OCI-M2 (cell line): ENCODE results near the gene ZNF24.

Source experiments
- DNase-seq: peaks from one replicate; lab custom pipeline; 2025; ENCODE audit not compliant: unreplicated experiment; lab: John Stamatoyannopoulos, UW

Gene ZNF24

DNA sequence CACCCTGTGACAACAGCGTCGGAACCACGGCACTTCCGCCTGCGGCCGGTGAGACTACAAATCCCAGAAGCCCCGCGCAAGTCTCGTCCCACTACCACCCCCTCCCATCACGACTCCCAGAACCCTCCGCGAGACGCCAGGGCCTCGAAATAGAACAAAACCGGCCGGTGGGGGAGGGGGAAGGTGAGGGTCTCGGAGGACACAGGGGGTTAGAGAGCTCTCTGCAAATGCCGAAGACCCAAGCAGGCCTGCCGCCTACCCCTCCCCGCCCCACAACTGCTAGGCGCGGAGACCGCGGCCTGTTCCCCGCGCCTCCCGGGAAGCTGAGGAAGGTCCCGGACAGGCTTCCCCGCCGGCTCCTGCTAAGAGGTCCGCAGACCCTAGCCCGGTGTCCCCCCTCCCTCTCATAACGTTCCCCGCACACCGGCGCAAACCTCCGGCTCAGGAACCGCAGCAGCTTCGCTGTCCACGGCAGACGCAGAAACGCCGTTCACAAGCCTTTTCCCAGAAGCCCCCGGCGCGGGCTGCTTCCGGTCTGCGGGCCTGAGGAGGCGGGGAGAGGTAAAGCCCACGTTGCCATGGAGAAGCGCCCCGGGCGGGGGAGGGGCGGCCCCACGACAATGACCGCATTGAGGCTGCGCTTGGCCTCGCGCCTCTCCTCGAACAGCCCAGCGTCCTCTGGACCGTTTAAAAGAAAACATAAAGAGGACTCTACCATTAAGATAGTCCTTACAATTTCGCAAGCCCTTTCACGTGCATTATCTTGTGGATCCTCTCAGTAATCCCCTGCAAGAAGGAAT is at the start of gene ZNF24:
Gene ZNF24 (minus strand): TSS at position 485 of the 800 bp plus-strand sequence. CDS start 3,770 bp downstream, outside the sequence.
- DNase-seq: peak; percentile 60

DNA sequence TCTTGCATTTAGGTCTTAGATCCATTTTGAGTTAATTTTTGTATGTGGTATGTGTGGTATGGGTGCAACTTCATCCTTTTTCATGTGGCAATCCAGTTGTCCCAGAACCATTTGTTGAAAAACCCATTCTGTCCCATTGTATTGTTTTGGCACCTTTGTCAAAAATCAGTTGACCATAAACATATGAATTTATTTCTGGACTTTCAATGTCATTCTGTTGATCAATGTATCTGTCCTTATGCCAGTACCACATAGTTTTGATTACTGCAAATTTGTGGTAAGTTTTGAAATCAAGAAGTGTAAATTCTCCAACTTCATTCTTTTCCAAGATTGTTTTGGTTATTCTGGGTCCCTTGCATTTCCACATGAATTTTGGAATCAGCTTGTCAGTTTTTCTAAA is 49.5 kb upstream of the ZNF24 start:
- no peak for DNase-seq

DNA sequence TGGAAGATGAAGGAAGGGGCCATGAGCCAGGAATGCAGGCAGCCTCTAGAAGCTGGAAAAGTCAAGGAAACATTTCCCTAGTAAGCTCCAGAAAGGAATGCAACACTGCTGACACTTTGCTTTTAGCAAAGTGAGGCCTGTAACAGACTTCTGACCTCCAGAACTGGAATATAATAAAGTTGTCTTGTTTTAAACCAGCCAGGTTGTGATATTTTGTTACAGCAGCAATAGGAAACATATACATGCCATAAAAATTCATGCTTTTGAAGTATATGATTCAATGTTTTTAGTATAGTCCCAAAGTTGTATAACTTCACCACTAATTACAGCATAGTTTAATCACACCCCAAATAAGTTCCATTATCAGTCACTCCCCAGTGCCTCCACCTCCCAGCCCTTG is 48.2 kb upstream of the ZNF24 start:
- DNase-seq: no peak

DNA sequence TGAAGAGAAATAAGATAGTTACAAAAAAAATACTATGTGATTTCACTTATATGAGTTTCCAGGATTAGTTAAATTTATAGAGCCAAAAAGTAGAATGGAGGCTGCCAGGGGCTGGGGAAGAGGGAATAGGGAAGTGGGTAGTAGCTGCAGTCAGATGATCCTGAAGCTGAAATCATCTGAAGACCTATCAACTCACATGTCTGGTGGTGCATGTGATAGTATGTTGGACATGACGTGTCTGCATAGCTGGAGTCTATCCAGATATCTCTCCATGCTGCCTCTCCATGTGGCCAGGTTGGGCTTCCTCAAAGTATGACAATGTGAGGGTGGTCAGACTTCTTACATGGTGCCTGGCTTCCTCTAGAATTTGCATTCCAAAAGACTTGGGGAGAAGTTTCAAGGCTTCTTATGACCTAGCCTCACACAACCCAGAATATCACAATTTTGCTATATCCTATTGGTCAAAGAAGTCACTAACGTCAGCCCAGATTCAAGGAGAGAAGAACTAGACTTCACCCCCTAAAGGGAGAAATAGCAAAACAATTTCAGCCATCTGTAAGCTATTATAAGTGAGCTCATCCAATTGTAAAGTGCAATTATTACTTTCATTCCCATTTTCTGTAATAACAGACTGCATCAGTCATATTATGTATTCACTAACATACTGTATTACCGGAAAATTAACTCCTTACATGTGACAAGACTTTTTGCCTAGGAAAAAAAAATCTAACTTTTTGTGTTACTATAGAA is 46.9 kb upstream of the ZNF24 start:
- no peak for DNase-seq

DNA sequence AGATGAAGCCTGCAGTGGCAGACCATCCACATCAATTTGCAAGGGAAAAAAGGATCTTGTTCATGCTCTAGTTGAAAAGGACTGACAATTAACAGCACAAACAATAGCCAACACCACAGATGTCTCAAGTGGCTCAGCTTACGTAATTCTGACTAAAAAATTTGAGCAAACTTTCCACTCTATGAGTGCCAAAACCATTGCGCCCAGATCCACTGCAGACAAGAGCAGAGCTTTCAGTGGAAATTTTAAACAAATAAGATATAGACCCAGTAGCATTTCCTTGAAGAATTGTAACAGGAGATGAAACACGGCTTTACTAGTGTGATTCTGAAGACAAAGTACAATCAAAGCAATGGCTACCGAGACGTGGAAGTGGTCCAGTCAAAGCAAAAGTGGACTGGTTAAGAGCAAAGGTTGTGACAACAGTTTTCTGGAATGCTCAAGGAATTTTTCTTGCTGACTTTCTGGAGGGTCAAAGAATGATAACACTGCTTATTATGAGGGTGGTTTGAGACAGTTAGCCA is 44.9 kb upstream of the ZNF24 start:
- DNase-seq: no peak

DNA sequence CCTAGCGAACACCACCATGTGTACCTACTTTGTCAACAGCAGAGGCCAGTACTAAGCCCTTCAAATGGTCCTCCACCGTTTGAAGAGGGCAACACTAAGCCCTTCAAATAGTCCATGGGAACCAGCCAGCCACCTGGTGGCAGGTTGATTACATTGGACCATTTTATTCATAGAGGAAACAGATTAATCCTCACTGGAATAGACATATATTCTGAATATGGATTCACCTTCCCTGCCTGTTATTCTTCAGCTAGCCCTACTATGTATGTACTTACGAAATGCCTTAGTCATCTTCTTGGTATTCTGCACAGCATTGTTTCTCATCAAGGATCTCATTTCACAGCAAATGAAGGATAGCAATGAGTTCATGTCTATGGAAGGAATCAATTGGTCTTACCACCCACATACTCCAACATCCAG is 42.9 kb upstream of the ZNF24 start:
- DNase-seq: no peak

DNA sequence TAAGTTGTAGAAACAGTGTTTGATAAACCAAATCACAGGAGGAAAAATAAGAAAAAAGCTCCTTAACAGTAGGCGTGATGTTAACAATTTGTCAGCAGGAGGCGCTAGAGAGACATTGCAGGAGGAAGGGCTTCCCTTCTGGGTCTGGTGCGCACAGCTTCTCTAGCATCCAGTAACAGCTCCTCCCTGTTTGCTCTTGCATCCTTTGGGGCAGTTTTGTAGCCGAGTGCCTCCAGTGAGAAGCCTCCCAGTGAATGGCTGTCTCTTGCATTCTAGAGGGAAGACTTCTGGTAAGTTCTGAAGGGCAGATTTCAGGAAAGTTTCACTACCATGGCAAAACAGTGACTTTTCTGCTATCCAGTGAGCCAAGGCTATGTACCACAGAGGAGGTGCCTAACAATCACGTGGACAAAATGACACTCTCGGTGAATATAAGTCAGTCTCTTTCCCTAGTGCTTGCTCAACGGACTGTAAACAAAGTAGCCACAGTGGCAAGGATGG is 42.4 kb upstream of the ZNF24 start:
- DNase-seq: no peak

DNA sequence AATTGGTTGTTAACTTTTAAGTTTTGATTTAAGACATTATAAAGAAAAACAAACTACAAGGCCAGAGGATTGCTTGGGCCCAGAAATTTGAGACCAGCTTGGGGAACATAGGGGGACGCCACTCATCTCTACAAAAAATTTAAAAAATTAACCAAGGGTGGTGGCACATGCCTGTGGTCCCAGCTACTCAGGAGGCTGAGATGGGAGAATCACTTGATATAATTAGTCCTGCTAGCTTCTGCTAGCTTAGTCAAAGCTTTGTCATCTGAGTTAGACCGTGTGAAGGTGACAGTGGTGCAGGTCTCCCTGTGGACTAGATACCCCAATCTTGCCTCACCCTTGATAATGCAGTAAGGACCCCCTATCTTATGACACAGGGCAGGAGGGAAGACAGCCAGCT is 38.9 kb upstream of the ZNF24 start:
- DNase-seq: no peak

DNA sequence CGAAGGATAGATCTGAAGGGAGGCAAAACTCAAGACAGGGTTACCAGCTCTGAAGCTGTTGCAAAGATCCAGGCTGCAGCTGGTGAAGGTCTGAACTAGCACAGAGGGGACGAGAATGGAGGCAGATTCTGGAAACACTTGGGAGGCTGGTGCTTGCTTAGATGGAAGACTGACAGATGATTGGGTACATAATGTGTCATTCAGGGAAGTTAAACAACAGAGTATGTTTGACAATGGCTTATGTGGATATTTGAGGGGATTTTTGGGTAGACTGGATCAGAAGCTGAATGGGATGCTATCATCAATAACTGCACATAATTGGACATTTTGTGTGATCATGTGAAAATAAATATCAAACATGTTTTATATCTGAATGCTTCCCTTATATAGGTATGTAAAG is 35.2 kb upstream of the ZNF24 start:
- no peak for DNase-seq

DNA sequence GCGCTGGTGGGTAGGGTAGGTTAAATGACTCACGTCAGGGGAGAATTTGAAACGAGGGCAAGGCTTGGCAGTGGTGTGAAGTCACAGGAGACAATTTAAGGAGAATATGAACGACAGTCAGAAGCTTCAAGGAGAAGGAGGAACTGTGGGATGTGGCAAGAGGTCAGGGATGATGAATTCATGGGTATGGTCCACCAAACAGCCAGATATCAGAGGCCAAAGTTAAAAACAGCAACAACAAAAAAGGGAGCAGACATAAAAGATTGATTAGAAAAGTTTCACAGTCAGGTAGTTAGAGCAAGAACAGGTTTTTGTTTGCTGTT is 34.3 kb upstream of the ZNF24 start:
- no peak for DNase-seq

DNA sequence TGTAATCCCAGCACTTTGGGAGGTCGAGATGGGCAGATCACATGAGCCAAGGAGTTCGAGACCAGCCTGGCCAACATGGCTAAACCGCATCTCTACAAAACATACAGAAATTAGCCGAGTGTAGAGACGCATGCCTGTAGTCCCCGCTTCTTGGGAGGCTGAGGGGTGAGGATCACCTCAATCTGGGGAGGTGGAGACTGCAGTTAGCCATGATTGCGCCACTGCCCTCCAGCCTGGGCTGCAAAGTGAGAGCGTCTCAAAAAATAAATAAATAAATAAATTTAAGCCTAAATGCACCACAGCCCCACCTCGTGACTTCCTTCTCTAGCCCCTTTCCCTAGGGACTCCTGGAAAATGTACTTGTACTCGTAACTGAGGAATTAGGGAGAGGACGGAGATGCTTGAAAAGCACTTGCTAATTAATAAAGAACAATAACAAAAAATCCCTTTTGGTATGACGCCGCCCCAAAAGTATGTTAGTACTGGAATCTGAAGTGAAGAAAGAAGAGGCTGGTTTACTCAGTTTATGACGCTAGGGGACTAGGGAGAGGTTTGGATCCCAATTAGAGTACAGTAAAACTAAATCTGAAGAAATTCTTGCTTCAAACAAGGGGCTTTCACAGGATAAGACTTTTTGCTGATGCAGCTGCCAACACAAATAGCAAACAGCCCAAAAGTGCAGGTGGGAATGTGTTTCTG is 33.8 kb upstream of the ZNF24 start:
- no peak for DNase-seq

DNA sequence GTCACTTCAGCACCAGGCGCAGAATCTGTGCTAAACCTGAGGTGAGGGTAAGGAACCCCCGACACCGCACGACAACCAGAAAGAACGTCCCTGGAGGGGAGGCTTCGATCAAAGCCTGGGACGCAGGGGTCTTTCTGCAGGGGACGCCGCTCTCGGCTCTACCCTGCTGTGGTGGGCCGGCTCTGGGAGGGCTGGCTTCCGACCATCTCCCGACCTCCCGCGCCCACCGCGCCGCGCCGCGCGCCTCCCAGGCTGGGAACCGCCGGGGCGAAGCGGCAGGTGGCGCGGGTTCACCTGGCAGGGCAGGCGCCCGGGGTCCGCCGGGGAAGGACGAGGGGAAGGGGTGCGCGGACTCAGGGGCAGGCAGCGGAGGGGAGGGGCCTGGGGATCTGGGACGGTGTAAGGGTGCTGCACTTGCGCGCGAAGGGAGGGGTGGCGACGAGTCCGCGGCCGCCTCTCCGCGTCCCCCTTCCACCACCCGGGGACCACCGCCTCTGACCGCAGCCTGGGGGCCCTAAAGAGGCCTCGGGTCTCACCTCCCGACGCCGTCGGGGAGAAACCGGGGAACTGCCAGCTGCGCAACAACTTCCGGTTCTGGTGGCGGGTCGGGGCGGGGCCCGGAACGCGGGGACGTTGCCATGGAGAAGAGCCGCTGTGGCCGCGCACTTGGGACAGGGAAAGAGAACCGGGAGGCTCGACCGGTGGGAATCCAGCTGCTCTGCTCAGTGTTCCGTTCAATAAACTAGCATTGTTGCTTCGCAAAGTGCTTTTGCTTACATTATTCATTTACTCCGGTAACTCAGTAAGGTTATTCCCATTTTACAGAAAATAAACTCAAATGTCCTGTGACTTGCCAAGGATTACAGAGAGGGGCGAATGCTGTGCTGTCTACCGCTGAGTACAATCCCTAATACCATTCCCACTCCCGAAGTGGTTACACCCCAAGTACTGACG is 32.8 kb upstream of the ZNF24 start, which contains the start of gene ZNF396:
Gene ZNF396 (minus strand): TSS at position 596 of the 954 bp plus-strand sequence. CDS start 3,045 bp downstream, outside the sequence.
- no peak for DNase-seq

DNA sequence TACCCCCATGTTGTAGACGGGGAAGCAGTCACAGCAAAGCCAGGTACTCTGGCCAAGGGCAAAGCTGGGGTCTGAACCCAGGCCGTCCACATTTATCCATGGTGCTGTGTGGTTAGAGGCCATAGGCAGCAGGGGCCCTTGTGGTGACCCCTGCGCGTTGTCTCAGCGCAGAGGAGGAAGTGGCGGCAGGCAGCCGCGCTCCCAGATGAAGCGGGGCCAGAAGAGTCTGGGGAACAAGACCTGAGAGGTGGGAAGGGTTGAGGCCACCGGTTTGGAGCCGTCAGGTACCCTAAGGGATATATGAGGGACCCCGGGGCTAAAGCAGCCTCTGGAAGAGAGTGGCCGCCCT is 32.1 kb upstream of the ZNF24 start:
- no peak for DNase-seq

DNA sequence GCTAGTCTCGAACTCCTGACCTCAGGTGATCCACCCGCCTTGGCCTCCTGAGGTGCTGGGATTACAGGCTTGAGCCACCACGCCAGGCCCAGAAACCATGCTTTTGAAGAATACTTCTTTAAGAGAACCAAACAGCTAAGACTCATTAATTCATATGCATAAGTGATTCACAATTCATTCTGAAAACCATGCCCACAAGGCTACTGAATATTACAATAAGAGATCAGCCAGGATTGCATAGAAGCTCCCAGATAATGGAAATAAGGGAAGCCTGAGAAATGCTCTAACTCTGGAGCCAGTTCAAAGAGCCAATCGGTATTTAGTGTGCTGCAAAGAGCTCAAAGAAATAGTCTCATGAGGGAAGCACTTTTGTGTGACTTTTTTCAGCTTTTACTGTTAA is 30.5 kb upstream of the ZNF24 start:
- no peak for DNase-seq

DNA sequence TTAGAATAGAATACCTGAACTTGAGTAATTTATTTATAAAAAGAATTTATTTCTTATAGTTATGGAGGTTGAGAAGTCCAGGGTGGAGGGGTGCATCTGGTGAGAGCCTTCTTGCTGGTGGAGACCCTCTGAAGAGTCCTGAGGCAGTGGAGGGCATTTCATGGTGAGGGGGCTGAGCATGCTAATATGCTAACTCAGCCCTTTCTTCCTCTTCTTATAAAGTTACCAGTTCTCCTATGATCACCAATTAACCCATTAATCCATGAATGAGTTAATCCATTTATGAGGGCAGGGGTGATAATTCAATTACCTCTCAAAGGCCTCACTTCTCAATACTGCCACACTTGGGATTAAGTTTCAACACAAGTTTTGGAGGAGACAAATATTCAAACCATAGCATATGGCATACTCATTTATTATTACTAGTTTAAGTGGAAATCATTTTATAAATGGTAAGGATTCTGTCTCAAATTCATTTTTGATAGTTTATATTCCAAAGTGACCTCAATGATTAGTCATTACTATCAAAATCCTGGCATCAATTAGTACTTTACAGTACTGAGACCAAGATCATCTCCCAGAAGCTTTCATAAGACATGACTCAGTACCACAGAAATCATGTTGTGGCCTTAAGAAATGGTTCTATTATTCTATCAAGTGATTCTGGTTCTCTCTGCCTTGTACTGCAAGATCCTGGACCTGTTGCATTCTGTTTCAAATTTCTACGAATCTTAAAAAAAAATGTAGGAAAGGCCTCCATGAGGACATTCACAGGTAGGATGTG is 27.4 kb upstream of the ZNF24 start:
- no peak for DNase-seq

DNA sequence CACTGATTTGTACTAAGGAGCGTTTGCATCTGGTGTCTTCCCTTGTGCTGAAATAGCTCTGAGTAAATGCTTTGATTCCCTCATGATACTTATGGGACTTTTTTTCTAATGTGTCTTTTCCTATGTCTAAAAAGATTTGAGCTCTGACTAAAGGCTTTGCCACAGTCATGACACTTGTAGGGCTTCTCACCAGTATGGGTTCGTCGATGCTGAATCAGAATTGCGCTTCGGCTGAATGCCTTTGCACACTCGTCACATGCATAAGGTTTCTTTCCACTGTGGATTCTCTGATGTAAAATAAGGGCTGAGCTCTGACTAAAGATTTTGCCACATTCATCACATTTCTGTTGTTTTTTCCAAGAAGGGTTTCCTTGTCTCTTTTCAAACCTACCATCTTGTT is 24.9 kb upstream of the ZNF24 start:
- DNase-seq: no peak

DNA sequence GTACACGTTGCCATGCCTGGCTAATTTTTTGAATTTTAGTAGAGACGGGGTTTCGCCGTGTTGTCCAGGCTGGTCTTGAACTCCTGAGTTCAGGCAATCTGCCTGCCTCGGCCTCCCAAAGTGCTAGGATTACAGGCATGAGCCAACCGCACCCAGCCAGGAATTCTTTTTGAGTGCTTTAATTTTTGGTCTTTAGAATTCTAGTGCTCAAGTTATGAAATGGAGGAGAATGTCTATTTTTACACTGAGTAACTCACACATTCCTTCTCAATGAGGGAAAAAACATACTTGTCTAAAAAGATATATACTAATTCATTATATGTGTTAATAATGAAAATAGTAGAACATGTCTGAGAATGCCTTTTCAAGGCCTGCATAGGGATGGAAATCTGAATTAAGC is 24.4 kb upstream of the ZNF24 start:
- DNase-seq: no peak

DNA sequence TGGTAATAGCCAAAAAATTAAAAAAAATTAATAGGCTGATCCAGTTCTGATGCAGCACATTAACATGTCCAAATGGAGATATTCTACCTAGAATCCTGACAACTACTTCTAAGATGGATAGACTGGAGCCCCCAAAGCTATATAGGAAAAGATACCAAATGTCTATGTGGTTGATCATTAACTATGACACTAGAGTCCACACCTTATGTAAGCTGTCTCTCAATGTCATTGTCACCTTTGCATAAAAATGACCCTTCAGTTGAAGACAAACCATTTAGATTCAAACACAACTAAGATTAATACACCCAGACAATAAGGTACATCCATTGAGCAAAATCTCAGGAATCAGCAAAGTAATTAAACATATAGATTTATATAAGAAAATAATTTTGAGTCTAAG is 18.3 kb upstream of the ZNF24 start:
- no peak for DNase-seq

DNA sequence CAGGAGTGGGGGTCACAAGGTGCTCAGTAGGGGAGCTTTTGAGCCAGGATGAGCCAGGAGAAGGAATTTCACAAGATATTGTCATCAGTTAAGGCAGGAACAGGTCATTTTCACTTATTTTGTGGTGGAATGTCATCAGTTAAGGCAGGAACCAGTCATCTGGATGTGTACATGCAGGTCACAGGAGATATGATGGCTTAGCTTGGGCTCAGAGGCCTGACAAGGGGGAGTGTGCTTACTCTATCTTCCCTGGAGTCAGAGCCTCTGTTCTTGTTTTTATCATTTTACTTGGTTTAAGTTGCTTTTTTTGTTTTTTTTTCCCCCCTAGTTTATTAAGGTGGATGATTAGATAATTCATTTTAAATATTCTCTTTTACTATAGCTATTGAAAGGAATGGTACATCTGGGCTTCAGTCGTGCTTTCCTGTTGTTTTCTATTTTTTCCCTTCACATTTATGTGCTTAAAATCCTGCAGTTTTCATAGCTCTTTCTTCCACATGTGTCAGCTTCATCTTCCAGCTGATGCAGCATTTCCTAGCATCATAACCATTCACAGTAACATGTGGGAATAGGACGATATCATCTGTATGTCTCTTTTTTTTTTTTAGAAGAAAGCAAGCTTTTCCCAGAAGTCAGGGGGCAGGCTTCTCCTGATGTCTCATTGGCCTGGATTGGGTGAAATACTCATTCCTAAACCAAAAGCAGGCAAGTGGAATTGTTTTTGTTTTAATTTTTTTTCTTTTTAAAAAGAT is 17.5 kb upstream of the ZNF24 start:
- no peak for DNase-seq
